Activated CD4-positive, alpha-beta T cell treated with anti-CD3 and anti-CD28 coated beads, Interleukin-2, amount 10 ng/mL, durations not matched to agents 7 days and 5 days (primary cell): ENCODE measurements around the gene CCT6B. TPM values are rescaled to one million over a fixed set of nuclear protein-coding genes. Genes with fewer than 3 reads are reported as not detected.

ENCODE experiments used
- CTCF ChIA-PET: fragments of 350-600 bp; sonication (Branson Sonifier 250); formaldehyde crosslinking; loops from one replicate; lab custom pipeline; 2021; ENCODE audit warnings: antibody characterized with exemption; lab: Charles Lee
- POLR2A ChIA-PET: fragments of 350-600 bp; sonication (Branson Sonifier 250); formaldehyde crosslinking; loops from one replicate; lab custom pipeline; 2021; ENCODE audit warnings: antibody characterized with exemption; lab: Charles Lee
- DNase-seq: peaks from one replicate; pipeline ENCODE4 v3.0.0-alpha.2; 2020
- H3K27ac Mint-ChIP-seq: one replicate; pipeline ENCODE4 v1.8.0; 2021; ENCODE audit warnings: mild to moderate bottlenecking, moderate library complexity, mixed read lengths
- H3K27me3 Mint-ChIP-seq: one replicate; pipeline ENCODE4 v1.8.0; 2021; ENCODE audit warnings: mixed read lengths
- H3K36me3 Mint-ChIP-seq: one replicate; pipeline ENCODE4 v1.8.0; 2021; ENCODE audit warnings: low read depth, mixed read lengths
- H3K4me1 Mint-ChIP-seq: one replicate; pipeline ENCODE4 v1.8.0; 2021; ENCODE audit warnings: mixed read lengths
- H3K4me3 Mint-ChIP-seq: one replicate; pipeline ENCODE4 v1.8.0; 2021; ENCODE audit warnings: mild to moderate bottlenecking, moderate library complexity, mixed read lengths
- H3K9me3 Mint-ChIP-seq: one replicate; pipeline ENCODE4 v1.8.0; 2021; ENCODE audit warnings: mixed read lengths
- total RNA-seq, 2 experiments: library from RNA; stranded (reverse); gene quantifications; one replicate each; pipeline ENCODE4 v1.2.3, GENCODE V29; 2021

CCT6B gene
- total RNA-seq, 2 experiments from 2014 or later = 1.7 to 2.0 TPM

GRCh38 chr17:34902831-34903547, 58.3 kb downstream of the CCT6B start:
- Mint-ChIP-seq H3K27me3 (peaks cover 14% of the 10 kb centered on the region), H3K4me3 (no peak overlapping the region), H3K27ac (no peak overlapping the region), H3K9me3 (no peaks in the 10 kb centered on the region), H3K4me1 (no peaks in the 10 kb centered on the region), H3K36me3 (no peaks in the 10 kb centered on the region)
- no peak for DNase-seq
- CTCF ChIA-PET = no interaction called here
- POLR2A ChIA-PET = no interaction called here

DNA sequence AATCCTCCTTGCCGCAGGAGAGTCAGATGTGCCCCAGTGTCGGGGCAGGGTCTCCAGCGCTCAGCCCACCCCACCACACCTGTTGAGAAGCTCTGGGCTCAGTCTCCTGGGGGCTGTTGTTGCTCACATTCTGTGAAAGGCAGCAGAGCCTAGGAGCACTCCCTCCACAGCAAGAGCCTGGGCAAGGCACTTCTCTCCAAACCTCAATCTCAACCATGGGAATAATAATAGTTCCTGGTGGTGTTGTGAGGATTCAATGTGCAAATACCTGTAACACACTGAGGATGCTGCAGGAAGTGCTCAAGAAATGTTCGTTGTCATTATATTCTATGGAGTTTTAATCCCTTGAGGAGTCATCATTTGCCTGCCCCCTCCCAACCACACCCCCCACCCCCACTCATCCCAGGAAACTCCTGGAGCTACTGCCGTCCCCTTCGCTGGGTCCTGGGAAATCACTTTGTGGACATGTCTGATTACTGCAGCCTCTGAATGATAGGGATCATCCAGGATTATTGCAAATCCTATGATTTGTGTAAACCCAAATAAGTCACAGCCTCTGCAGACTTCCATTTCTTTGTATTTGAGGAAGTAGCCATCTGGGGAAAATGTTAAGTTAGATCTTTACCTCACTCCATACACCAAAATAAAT, 61.5 kb downstream of the CCT6B start:
- H3K27me3 Mint-ChIP-seq = peaks cover 20% of the 10 kb centered on the region
- H3K36me3 Mint-ChIP-seq = no peaks in the 10 kb centered on the region
- no peaks in the 10 kb centered on the region for H3K4me1 Mint-ChIP-seq
- no peak overlapping the region for H3K27ac Mint-ChIP-seq
- H3K4me3 Mint-ChIP-seq = no peak overlapping the region
- DNase-seq = no peak
- CTCF ChIA-PET = no interaction called here
- H3K9me3 Mint-ChIP-seq = no peaks in the 10 kb centered on the region
- POLR2A ChIA-PET = no interaction called here

GRCh38 chr17:34895383-34895782, 65.9 kb downstream of the CCT6B start:
- no peak overlapping the region for H3K4me3 Mint-ChIP-seq
- no peak for DNase-seq
- H3K9me3 Mint-ChIP-seq = no peaks in the 10 kb centered on the region
- no peak overlapping the region for H3K27ac Mint-ChIP-seq
- CTCF ChIA-PET = no interaction called here
- POLR2A ChIA-PET = no interaction called here
- H3K36me3 Mint-ChIP-seq = no peaks in the 10 kb centered on the region
- H3K4me1 Mint-ChIP-seq = no peaks in the 10 kb centered on the region
- H3K27me3 Mint-ChIP-seq = peaks cover 13% of the 10 kb centered on the region

- Mint-ChIP-seq H3K4me1 (no peaks in the 10 kb centered on the region), H3K9me3 (no peaks in the 10 kb centered on the region), H3K27me3 (peaks cover 10% of the 10 kb centered on the region), H3K4me3 (no peak overlapping the region), H3K36me3 (no peaks in the 10 kb centered on the region), H3K27ac (no peak overlapping the region)
- no peak for DNase-seq
- CTCF ChIA-PET = interaction anchor here (1.1 kb wide), 1 partner anchor 11 kb away, joined by 3 read pairs; no protein-coding TSS in a partner anchor
- POLR2A ChIA-PET = no interaction called here
Measured at GRCh38 chr17:34894964-34895363, 66.3 kb downstream of the CCT6B start.

DNA sequence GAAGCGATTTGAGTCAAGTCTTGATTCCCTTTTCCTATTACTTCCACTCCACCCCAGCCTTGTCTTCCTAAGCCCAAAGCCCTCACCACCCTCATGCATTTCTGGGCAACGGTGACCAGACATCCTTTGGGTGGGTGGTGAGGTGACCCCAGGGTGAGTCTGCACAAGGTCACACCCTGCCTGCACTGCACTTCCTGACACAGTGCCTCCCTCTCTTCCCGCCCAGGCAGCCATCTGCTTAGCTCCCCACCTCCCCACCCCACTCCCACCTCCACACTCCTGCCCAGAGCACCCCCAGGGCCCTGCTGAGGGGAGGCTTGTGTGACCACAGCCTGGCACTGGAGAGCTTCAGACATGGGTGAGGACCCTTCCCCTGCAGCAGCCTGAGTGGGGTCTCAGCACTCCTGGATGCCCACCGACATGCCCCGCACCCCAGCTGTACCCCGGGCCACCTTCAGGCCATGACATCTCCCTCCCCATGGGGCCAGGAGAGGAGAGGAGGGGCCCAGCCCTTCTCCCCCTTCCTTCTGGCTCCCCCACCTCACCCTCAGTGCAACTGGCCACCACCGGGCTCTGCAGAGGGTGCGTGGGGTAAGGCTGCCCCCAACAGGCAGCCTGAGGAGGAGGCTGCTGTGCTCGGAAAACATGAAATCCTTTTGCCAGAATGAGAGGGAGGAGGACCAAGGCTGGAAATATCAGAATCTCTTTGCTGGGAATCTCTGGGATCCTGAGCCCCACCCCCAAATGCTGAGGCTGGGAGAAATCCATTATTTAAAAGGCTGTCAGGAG, 68.6 kb downstream of the CCT6B start:
- H3K9me3 Mint-ChIP-seq = no peaks in the 10 kb centered on the region
- ChIA-PET POLR2A (interaction anchor here (0.5 kb wide), 1 partner anchor 9 kb away, joined by 3 read pairs; no protein-coding TSS in a partner anchor), CTCF (no interaction called here)
- H3K36me3 Mint-ChIP-seq = no peaks in the 10 kb centered on the region
- H3K4me1 Mint-ChIP-seq = no peaks in the 10 kb centered on the region
- H3K27ac Mint-ChIP-seq = no peak overlapping the region
- DNase-seq = no peak
- H3K4me3 Mint-ChIP-seq = no peak overlapping the region
- peaks cover 7% of the 10 kb centered on the region for H3K27me3 Mint-ChIP-seq

GRCh38 chr17:34886831-34887230, 74.4 kb downstream of the CCT6B start:
- Mint-ChIP-seq H3K4me1 (no peaks in the 10 kb centered on the region), H3K9me3 (no peaks in the 10 kb centered on the region), H3K27me3 (peaks cover 28% of the 10 kb centered on the region), H3K36me3 (no peaks in the 10 kb centered on the region), H3K4me3 (no peak overlapping the region), H3K27ac (no peak overlapping the region)
- DNase-seq = no peak
- POLR2A ChIA-PET = no interaction called here
- CTCF ChIA-PET = no interaction called here

DNA sequence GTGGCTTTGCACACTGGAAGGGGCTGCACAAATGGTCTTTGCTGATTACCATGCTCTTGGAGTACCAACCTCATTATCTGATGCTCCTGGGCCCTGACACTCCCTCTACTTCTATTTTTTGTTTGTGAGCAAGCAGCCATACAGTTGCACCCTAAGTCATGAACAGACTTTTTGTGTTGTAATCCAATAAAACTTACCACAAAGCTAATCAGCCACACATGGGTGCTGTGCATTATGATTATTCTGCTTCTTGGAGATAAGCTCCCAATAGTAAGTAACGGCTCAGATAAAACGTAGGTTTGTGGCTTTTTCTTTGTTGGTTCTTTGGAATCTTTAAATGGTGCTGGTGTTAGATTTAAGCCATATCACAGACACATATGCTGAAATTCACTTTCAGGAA, 76.2 kb downstream of the CCT6B start:
- no peak for DNase-seq
- H3K4me3 Mint-ChIP-seq = no peak overlapping the region
- ChIA-PET CTCF (no interaction called here), POLR2A (no interaction called here)
- no peak overlapping the region for H3K27ac Mint-ChIP-seq
- no peaks in the 10 kb centered on the region for H3K9me3 Mint-ChIP-seq
- peaks cover 32% of the 10 kb centered on the region for H3K27me3 Mint-ChIP-seq
- no peaks in the 10 kb centered on the region for H3K36me3 Mint-ChIP-seq
- H3K4me1 Mint-ChIP-seq = no peaks in the 10 kb centered on the region

DNA sequence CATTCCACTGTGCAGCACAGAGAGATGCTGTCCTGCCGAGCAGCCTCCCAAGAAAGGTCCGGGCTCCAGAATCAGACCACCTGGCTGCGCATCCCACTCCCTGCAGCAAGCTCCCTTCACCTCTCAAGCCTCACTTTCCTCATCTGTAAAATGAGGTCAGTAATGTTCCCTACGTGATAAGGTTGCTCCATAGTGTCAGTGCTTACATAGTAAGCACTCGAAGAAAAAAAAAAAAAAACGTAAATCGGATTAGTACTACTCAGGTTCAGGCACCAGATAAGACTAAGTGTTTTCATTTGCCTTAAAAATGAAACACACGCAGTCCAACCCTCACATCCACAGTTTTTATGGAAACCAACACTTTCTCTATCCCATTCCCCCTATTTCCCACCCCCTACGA, 76.7 kb downstream of the CCT6B start:
- Mint-ChIP-seq H3K4me1 (no peaks in the 10 kb centered on the region), H3K4me3 (no peak overlapping the region), H3K27me3 (peaks cover 37% of the 10 kb centered on the region), H3K9me3 (no peaks in the 10 kb centered on the region), H3K27ac (no peak overlapping the region), H3K36me3 (no peaks in the 10 kb centered on the region)
- CTCF ChIA-PET = interaction anchor here (1.2 kb wide), 1 partner anchor 10 kb away, joined by 3 read pairs; no protein-coding TSS in a partner anchor
- no peak for DNase-seq
- POLR2A ChIA-PET = no interaction called here

DNA sequence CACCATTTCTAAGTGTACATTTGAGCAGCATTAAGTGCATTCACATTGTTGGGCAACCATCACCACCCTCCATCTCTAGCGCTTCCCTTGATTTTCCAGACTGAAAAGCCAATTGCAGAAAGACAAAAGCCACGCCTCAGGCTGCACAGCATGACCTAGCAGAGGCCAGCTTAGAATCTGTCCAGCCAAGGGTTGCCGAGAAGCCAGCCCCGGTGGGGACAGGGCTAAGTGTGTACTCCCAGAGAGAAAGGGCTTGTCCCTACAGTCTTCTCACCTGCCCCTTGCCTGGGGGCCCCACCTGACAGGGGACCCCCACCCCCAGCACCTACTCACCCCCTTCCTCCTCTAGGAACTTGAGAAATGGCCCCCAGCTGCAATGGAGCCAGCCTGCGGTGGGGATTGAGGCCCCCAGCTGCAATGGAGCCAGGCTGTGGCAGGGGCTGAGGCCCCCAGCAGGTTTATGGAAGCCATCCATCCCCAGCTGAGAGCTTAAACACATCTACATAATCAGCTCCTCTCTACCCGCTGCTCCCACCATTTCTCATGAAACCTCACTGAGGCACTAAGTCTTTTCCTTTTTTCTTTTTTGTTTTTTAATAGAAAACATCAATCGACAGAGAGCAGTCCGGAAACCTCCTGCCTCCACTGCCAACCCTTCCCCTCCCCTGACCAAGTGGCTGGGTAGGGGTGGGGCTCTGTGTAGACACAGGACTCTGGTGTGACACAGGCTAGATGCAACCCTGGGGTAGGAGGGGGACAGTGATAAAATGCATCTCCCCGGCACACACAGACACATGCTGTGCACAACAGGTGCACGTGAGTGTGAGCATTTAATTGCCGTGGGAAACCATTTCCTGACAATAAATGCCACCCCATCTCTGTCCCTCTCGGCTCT, 77.9 kb downstream of the CCT6B start:
- no peak overlapping the region for H3K4me3 Mint-ChIP-seq
- H3K4me1 Mint-ChIP-seq = no peaks in the 10 kb centered on the region
- no peaks in the 10 kb centered on the region for H3K36me3 Mint-ChIP-seq
- ChIA-PET CTCF (interaction anchor here (1.2 kb wide), 1 partner anchor 11 kb away, joined by 3 read pairs; no protein-coding TSS in a partner anchor), POLR2A (interaction anchor here (0.6 kb wide), 1 partner anchor 10 kb away, joined by 3 read pairs; no protein-coding TSS in a partner anchor)
- no peaks in the 10 kb centered on the region for H3K9me3 Mint-ChIP-seq
- peaks cover 38% of the 10 kb centered on the region for H3K27me3 Mint-ChIP-seq
- no peak overlapping the region for H3K27ac Mint-ChIP-seq
- no peak for DNase-seq

DNA sequence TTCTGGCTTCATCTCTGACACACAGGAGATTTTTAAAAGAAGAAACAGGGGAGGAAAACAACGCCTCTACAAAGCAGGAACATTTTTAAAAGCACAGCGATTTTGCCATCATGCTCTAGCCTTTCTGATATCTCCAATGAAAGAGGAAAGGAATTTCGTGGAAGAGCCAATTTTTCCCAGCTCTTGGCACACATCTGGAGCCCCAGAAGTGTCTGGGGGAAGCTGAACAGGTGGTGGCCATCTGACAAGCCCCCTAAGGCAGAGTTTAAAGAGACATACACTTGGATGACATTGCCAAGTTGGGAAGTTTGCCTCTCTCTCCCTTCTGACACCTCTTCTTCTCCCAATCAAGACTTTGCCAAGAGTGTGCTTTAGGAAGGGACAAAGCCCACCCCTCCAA, 82.1 kb downstream of the CCT6B start:
- H3K27me3 Mint-ChIP-seq = peaks cover 20% of the 10 kb centered on the region
- no peak overlapping the region for H3K4me3 Mint-ChIP-seq
- DNase-seq = no peak
- H3K27ac Mint-ChIP-seq = no peak overlapping the region
- H3K9me3 Mint-ChIP-seq = no peaks in the 10 kb centered on the region
- no peaks in the 10 kb centered on the region for H3K4me1 Mint-ChIP-seq
- CTCF ChIA-PET = interaction anchor here (1.4 kb wide), 1 partner anchor 13 kb away, joined by 3 read pairs; no protein-coding TSS in a partner anchor
- H3K36me3 Mint-ChIP-seq = no peaks in the 10 kb centered on the region
- POLR2A ChIA-PET = no interaction called here
